ENCODE measurements around the gene KMT5B.

The KMT5B gene

DNA sequence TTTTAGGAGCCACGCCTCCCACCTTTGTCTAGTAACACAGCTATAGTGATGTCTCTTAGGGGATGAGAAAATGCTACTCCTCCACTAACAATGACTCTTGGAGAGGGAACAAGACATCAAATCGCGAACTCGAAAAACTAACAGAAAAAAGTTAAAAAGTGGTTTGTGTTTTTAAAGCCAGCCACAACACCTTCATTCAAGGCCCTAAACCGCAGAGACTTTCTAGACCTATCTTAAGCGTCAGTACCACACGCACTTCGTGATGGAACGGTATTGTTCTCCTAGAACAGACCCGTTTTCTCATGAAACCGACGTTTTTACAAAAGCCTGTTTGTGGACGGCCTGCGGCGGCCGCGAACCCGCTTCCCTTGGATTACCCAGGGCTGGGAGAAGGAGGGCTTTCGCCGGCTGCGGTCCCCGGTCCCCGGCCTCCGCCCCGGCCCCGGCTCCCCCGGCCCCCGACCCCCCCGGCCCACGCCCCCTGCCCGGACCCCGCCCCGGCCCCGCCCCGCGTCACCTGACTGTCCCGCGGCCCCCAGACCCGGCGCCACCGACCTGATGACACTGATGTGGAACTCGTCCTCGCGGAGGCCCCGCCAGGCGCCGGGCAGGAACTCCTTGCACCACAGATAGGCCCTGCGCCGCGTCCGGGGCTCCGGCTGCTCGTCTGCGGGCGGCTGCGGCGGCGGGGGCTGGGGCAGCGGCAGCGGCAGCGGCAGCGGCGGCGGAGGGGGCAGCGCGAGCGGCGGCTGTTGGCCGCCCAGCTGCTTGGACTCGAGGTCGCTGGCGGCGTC, 92.6 kb downstream of the KMT5B start:
- peak; percentile 30 for DNase-seq (ENCODE audit: insufficient read length, low spot score)
- TF ChIP-seq POLR2A (IDR thresholded peaks at IDR 0.05; ENCODE audit: low read depth, low read length), result no peak
- FAIRE-seq, result no peak

DNA sequence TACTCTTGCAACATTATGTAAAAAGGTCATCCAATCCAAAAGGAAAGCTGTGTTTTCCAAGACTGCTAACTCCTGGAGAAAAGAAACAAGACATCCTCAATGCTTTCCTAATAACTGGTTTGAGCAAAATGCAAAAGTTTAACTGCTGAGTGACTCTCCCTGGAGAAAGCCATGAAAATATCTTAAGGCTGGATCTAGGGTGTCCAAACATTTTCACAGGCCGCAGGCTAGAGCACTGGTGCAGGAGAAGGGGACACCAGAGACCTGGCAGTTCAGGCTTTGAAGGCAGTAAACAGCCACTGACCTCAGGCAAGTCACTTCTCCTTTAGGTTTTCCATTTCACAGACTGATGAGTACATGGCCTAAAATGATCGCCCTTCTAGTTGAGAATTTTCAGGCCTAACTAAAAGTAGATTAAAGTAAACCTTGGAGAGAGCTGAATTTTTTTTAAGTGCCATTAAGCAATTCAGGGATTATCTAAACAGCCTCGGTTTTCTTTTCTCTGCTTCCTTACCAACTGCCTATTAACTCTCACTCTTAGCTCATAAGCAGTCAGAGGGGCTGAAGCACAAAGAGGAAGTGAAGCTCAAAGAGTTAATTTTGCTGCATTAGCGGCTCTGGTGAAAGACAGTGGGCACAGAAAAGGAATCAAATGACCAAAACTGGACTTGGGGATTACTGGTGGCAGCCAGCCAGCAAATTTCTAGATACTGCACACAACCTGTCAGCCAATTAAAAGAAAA, 94.2 kb downstream of the KMT5B start:
- FAIRE-seq (no peak), DNase-seq (ENCODE audit: insufficient read length, low spot score) (no peak)
- TF ChIP-seq POLR2A (IDR thresholded peaks at IDR 0.05; ENCODE audit: low read depth, low read length), result no peak

GRCh38 chr11:68117853-68118470, 95.1 kb downstream of the KMT5B start:
- DNase-seq (ENCODE audit: insufficient read length, low spot score) (no peak), FAIRE-seq (no peak)
- no peak for TF ChIP-seq POLR2A (IDR thresholded peaks at IDR 0.05; ENCODE audit: low read depth, low read length)

DNA sequence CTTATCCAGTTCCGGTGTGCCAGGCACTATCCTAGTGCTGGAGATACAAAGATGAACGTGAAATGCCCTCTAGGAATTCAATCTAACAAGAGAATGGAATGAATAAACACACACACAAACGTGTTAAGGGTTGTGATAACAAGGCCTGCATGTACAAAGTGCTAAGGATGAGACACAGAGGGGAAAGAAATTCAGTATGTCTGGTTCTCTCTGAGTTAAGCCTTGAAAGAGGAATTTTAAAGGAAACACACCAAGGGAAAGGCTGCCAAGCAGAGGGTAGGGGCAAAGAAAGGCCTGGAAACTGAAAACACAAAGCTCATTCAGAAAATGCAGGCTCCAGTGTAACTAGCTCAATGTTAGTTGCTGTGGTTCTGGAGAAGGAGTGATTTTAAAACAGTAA, 96.1 kb downstream of the KMT5B start:
- no peak for TF ChIP-seq POLR2A (IDR thresholded peaks at IDR 0.05; ENCODE audit: low read depth, low read length)
- DNase-seq (ENCODE audit: insufficient read length, low spot score) (no peak), FAIRE-seq (no peak)

DNA sequence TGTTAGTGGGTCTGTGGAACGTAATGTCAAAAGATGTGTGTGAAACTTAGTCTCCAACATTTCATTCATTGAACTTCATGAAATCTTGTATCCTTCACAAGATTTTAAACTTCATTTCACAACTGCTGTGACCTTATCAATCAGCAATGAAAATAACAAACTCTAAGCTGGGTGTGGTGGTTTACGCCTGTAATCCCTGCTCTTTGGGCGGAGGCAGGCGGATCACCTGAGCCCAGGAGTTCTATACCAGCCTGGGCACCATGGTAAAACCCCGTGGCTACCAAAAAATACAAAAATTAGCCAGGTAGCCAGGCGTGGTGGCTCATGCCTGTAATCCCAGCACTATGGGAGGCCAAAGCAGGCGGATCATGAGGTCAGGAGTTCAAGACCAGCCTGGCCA, 97.0 kb downstream of the KMT5B start:
- FAIRE-seq (no peak), DNase-seq (ENCODE audit: insufficient read length, low spot score) (no peak)
- no peak for TF ChIP-seq POLR2A (IDR thresholded peaks at IDR 0.05; ENCODE audit: low read depth, low read length)

- DNase-seq (ENCODE audit: insufficient read length, low spot score), result no peak
- no peak for TF ChIP-seq POLR2A (IDR thresholded peaks at IDR 0.05; ENCODE audit: low read depth, low read length)
- FAIRE-seq, result no peak
Observed at GRCh38 chr11:68115285-68115684, 97.8 kb downstream of the KMT5B start.

DNA sequence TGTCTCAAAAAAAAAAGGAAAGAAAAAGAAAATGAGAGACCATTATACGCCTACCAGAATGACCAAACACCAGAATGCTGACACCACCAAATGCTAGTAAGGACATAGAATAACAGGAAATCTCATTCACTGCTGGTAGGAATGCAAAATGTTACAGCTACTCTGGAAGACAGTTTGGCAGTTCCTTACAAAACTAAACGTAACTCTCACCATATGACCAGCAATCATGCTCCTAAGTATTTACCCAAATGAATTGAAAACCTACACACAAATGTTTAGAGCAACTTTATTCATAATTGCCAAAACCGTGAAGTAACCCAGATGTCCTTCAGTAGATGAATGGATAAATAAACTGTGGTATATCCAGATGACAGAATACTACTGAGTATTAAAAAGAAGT, 99.1 kb downstream of the KMT5B start:
- FAIRE-seq (no peak), DNase-seq (ENCODE audit: insufficient read length, low spot score) (no peak)
- TF ChIP-seq POLR2A (IDR thresholded peaks at IDR 0.05; ENCODE audit: low read depth, low read length), result no peak

GRCh38 chr11:68107689-68108088, 105.4 kb downstream of the KMT5B start:
- DNase-seq (ENCODE audit: insufficient read length, low spot score) (no peak), FAIRE-seq (no peak)
- TF ChIP-seq POLR2A (IDR thresholded peaks at IDR 0.05; ENCODE audit: low read depth, low read length), result no peak

GRCh38 chr11:68106165-68106940, 106.7 kb downstream of the KMT5B start:
- FAIRE-seq, result no peak
- DNase-seq (ENCODE audit: insufficient read length, low spot score), result no peak
- no peak for TF ChIP-seq POLR2A (IDR thresholded peaks at IDR 0.05; ENCODE audit: low read depth, low read length)
